Stomach smooth muscle (tissue), 2 donors: ENCODE measurements around the gene PHLDA2.
A peak's percentile ranks its signal among the peaks of the same experiment; 100 is the strongest.

Experiments used
- H3K27ac ChIP-seq: one replicate; pipeline ENCODE4 v1.7.0; 2013; ENCODE audit warnings: mild to moderate bottlenecking, low read length, inconsistent platforms
- H3K27me3 ChIP-seq, 2 donors: one replicate each; pipeline ENCODE4 v1.7.0; 2013; ENCODE audit warnings: low read length in 2 of 2; ENCODE audit not compliant: insufficient read depth in 2 of 2, control insufficient read depth in 1 of 2
- H3K36me3 ChIP-seq, 2 donors: one replicate each; pipeline ENCODE4 v1.7.0; 2013; ENCODE audit warnings: low read length in 2 of 2; ENCODE audit not compliant: control insufficient read depth in 2 of 2, insufficient read depth in 2 of 2
- H3K4me1 ChIP-seq: one replicate; pipeline ENCODE4 v1.7.0; 2013; ENCODE audit warnings: low read length; ENCODE audit not compliant: control insufficient read depth, insufficient read depth
- H3K4me3 ChIP-seq, 2 donors: one replicate each; pipeline ENCODE4 v1.7.0; 2013; ENCODE audit warnings: low read length in 2 of 2
- H3K9ac ChIP-seq, 2 donors: one replicate each; pipeline ENCODE4 v1.7.0; 2013; ENCODE audit warnings: low read length in 2 of 2, mild to moderate bottlenecking in 1 of 2
- H3K9me3 ChIP-seq, 2 donors: one replicate each; pipeline ENCODE4 v1.7.0; 2013; ENCODE audit warnings: low read length in 2 of 2; ENCODE audit not compliant: control insufficient read depth in 2 of 2
- donor health status: healthy.
- donor health status: Pancreatic carcinoma.

Gene PHLDA2

DNA sequence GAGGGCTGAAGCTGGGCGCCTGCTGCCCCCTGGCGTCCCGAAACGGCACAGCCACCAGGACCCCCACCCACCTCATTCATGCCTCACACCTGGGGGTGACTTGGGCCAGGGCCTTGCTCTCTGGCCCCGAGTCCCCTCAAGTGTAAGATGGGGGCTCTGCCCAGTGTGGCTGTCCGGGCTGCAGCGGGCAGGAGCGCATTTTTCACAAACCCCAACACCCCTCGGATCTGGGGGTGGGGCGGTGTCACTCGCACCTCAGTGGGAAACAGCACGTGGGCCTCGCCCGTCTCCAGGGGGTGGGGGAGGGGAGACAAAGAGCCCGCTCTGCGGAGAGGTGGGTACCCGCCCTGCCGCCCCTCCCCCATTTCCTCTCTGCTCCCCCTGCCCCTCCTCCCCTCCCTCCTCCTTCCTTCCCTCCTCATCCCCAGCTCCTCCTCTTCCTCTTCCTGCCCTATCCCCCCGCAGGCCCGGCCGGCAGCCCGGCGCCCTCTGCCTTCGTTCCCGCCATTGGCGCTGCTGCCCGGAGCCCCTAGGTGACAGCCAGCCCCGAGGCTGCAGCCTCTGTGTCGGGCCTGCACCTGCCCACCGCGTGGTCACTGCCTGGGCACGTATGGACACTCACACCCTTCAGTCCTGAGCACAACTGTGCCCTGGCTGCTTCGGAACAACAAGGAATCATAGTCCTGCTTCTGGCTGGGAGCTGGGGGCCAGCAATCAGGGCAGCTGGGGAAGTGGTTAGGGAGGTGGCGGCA is 36.8 kb downstream of the PHLDA2 start:
- Histone ChIP-seq H3K9ac (peak overlapping the region in 1 of 2 donors; percentile 21), H3K4me1 (peaks cover 36% of the 10 kb centered on the region), H3K27me3 (no peaks in the 10 kb centered on the region), H3K4me3 (peak overlapping the region in 1 of 2 donors; percentile 68), H3K36me3 (no peaks in the 10 kb centered on the region), H3K9me3 (no peaks in the 10 kb centered on the region), H3K27ac (no peak overlapping the region)

DNA sequence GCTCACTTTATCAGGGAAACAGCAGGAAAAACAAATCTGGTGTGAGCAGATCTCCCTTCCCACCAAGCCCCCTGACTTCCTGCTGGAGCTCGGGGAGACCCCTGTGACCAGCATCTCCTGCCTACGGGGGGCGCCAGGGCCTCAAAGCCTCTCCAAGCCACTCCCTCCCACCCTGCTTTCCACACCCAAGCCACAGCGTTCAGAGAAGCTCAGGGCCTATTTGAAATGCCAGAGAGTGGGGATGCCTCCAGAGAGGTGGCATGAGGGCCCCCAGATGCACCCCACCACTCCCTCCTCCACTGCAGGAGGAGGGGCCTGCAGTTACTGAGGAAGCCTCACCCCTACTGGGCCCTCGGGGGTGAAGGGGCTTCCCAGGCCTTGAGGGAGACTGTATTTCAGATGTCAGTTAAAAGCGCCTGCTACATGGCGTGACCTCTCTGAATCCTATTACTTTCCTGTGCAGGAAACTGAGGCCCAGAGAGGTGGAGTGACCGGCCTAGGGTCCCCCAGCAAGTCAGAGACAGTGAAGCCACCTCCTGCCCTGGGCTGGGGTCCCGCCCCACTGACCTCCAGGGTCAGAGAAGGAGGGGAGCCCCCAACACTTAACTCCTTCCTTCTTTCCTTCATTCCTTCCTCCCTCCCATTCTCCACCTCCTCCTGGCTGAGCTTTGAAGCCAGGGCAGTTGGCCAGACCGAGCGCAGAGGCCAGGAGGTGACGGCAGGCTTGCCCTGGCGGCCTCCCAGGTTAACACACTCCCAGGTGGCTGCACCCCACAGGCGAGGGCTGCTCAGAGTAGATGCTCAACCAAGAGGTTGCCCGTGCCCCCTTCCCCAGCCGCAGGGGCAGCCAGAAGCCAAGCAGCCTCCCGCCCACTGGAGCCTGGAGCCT is 37.6 kb downstream of the PHLDA2 start:
- peak overlapping the region; percentile 42 for H3K9ac ChIP-seq
- no peaks in the 10 kb centered on the region for H3K27me3 ChIP-seq
- peak overlapping the region; percentile 41 for H3K27ac ChIP-seq
- H3K4me3 ChIP-seq = peak overlapping the region in 1 of 2 donors; percentile 68
- no peaks in the 10 kb centered on the region for H3K36me3 ChIP-seq
- peaks cover 40% of the 10 kb centered on the region for H3K4me1 ChIP-seq
- no peaks in the 10 kb centered on the region for H3K9me3 ChIP-seq

DNA sequence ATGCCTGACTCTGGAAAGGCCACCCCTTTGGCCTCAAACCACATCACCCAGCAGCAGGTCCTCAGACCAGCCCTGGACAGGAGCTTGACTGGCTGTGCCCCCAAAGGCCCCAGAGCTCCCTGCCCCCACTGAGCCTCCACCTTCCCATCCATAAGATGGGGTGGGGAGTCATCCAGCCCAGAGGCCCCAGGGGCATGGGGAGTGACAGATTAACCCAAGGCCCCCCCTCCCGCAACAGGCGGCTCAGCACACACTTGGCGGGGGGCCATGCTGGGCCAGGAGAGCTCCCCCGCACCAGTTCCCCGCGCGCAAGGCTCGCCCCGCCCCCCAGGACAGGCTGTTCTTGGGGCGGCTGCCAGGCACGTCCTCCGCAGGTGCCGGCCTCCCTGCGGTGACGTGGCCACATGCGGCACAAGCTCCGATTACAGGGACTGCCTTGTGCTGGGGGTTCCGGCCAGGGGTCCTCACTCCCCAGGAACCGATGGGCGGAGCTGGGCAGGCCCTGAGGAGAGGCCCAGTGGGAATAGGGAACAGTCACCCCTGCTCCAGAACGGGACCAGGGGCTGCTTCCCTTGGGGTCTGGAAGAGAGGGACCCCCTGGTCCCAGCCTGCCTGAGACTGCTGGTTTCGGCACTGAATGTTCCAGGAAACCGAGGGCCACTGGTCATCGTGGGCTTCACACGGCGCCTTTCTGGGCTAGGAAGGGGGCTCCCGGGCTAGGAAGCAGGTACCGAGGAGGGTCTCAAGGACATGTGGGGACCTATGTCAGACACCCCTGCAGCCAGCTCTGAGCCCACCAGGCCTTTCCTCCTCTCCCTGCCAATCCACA is 38.5 kb downstream of the PHLDA2 start:
- Histone ChIP-seq H3K4me3 (peak overlapping the region in 1 of 2 donors; percentile 15), H3K27me3 (no peaks in the 10 kb centered on the region), H3K27ac (peak overlapping the region; percentile 41), H3K9me3 (no peaks in the 10 kb centered on the region), H3K9ac (peak overlapping the region; percentile 42 to 55), H3K36me3 (no peaks in the 10 kb centered on the region), H3K4me1 (peaks cover 46% of the 10 kb centered on the region)

DNA sequence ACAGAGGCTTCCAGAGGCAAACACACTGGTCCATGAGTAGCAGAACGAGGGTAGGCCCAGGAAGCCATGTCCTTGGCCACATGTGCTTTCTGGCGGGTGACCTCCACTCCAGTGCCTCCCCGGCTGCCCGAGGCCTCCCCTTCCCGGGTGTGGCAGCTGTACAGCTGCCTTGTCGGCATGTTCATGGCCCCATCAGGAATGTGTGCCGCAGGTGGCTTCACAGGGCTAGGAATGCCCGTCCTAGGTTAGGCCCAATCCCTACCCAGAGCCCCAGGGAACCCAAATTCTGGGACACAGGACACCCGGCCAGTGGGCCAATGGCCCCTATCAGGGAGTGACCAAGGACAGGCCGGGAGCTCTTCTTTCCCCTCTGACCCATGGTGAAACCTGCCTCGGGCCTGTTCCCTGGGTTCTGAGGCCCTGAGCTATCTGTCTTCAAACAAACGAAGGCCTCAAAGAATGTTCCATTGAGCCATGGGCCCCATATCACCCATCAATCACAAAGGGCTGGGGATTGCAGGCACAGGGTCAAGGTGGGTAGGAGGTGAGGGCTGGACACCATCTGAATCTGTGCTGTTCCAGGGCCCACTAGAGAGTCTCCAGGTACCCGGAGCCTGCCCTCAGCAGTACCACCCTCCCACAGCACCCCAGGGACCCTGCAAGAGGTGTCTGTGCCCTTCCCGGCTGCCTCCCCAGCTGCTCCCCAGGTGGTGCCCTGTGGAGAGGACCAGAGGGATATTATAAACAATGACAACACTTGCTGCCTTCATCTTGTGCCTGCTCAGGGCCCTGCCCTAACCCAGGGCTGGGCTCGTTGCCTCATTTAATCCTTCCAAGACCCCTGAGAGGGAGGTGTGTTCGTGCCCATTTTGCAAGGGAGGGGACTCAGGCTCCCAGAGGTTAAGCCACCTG is 39.6 kb downstream of the PHLDA2 start:
- Histone ChIP-seq H3K4me1 (peaks cover 52% of the 10 kb centered on the region), H3K36me3 (no peaks in the 10 kb centered on the region), H3K27ac (no peak overlapping the region), H3K4me3 (no peak overlapping the region), H3K27me3 (no peaks in the 10 kb centered on the region), H3K9me3 (no peaks in the 10 kb centered on the region), H3K9ac (peak overlapping the region in 1 of 2 donors; percentile 48)

DNA sequence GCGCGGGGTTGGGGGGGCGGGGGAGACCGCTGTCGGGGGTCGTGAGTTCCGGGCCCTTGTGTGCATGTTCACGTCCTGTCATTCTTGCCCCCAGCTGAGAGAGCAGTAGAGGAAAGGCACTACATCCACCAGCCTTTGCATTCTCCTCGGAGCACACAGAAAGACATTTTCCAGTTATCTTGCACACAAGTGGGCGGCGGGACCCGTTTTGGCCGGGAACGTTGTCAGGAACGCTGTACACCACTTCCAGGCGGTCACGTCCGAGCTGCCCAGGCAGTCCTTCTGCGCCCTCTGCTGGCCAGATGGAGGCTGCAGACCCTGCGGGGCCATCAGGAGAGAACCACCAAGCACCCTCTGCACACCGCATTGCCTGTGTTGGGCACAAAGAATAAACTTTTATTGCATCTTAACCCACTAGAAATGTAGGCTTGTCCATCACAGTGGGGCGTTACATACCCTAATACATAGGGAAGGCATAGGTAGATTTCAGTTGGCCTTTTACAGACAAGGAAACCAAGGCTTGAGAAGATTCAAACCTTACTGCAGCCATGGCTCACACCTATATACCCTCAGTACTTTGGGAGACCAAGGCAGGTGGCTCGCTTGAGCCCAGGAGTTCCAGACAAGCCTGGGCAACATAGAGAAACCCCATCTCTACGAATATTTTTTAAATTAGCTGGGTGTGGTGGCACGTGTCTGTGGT is 40.8 kb downstream of the PHLDA2 start:
- Histone ChIP-seq H3K27me3 (no peaks in the 10 kb centered on the region), H3K9me3 (no peaks in the 10 kb centered on the region), H3K4me1 (peaks cover 52% of the 10 kb centered on the region), H3K4me3 (no peak overlapping the region), H3K27ac (no peak overlapping the region), H3K36me3 (no peaks in the 10 kb centered on the region), H3K9ac (no peak overlapping the region)

DNA sequence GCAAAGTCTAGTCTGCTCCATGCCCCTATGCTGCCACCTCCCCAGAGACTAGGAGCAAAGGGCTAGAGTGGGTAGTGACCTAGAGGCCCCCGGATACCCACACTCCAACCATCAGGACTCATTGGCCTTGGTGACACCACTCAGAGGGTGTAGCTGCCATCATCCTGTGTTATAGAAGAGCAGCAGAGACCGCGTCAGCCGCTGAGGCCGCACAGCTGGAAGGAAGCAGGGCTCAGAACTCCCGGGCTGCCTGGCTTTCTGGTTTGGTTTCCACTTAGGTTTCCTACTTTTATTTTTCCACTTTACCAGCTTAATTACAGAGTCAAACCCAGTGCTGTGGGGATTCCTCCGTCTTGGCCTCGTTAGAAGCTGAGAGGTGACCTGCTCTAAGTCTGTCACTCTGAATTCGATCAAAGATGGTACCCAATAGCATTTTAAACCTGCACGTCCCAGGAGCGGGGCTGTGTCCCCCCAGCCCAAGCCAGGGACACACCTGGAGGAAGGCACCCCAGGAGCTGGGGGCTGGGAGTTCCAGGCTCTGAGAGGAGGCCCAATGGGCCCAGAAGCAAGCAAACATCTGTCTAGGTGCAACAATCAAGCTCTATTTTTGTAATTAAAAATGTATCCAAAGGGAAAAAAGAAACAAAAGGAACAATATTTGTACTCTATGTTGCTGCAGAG is 41.6 kb downstream of the PHLDA2 start:
- no peak overlapping the region for H3K9ac ChIP-seq
- no peak overlapping the region for H3K4me3 ChIP-seq
- H3K4me1 ChIP-seq = peaks cover 56% of the 10 kb centered on the region
- H3K27me3 ChIP-seq = no peaks in the 10 kb centered on the region
- H3K9me3 ChIP-seq = no peaks in the 10 kb centered on the region
- peak overlapping the region; percentile 18 for H3K27ac ChIP-seq
- no peaks in the 10 kb centered on the region for H3K36me3 ChIP-seq

DNA sequence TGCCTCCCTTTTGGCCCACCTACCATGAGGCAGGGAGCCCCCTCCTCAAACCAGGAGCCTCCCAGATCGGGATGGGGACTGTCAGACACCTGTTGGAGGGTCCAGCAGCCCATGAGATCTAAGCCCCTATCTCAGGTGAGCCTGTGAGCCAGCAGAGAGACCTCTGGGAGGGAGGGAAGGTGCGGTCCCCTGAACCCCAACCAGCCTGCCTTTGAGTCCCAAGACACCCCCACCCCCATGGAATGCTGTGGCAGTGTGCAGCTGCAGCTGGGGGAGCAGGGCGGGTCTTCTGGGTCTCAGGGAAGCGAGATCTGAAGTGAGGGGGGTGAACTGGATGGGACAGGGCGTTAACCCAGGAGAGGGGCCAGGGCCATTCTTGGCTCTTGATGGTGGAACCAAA is 42.3 kb downstream of the PHLDA2 start:
- Histone ChIP-seq H3K36me3 (no peaks in the 10 kb centered on the region), H3K9me3 (no peaks in the 10 kb centered on the region), H3K27me3 (no peaks in the 10 kb centered on the region), H3K9ac (no peak overlapping the region), H3K4me3 (no peak overlapping the region), H3K4me1 (peaks cover 52% of the 10 kb centered on the region), H3K27ac (peak overlapping the region; percentile 66)

DNA sequence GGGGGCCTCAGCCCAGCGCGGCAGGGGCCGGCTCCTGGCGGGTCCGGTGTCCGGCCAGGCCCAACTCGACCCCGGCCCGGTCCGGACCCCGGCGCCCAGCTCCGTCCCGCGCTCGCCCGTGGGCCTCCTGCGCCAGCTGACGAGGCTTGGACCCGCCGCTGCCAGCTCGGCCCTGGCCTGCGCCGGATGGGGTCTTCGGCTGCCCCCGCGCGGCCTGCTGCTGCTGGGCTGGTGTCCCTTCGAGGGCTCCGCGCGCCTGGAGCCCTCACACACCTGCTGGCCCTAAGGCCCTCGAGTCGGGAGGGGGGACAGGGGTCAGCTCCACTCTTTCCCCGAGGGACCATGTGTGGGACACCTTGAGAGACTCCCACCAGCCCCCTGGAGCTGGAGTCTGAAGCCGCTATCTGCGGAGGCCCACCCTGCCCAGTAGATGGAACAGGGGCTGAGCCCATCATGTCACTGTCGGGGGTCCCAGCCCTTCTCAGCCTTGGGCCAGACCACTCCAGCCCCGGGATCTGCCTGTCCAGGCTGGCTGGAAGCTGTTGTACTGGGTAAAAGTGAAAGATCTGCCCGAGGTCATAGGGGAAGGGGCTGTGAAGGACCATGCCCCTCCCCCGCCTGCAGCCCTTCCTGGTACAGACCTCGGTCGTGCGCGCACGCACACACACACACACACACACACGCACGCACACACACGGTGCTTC is 42.9 kb downstream of the PHLDA2 start:
- Histone ChIP-seq H3K27ac (peak overlapping the region; percentile 66), H3K9me3 (no peaks in the 10 kb centered on the region), H3K27me3 (no peaks in the 10 kb centered on the region), H3K9ac (peak overlapping the region in 1 of 2 donors; percentile 58), H3K36me3 (no peaks in the 10 kb centered on the region), H3K4me1 (peaks cover 49% of the 10 kb centered on the region), H3K4me3 (peak overlapping the region in 1 of 2 donors; percentile 64)

DNA sequence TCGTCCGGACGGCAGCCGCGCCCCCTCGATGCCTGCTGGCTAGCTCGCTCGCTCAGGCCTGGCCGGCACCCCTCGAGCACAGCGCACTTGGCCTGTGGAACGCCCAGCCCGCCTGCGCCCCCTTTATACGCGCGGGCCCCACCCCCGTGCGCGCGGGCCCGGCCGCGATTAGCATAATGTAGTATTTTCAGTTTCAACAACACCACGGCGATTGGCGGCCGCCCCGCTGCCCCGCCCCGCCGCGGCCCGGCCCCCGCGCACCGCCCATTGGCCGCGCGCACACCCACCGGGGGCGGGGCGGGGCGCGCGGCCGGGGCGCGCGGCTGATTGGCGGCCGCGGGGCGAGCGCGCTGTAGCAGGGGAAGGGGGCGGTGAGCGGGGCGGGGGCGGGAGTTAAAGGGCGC is 43.5 kb downstream of the PHLDA2 start, which contains the start of gene CDKN1C:
Gene CDKN1C, minus strand, starts transcription at position 98 of the 404 bp plus-strand sequence. CDS start 319 bp downstream, outside the sequence.
- no peaks in the 10 kb centered on the region for H3K9me3 ChIP-seq
- H3K4me1 ChIP-seq = peaks cover 42% of the 10 kb centered on the region
- H3K27ac ChIP-seq = peak within 1 kb of the TSS; percentile 71
- H3K27me3 ChIP-seq = no peaks in the 10 kb centered on the region
- H3K4me3 ChIP-seq = peak within 1 kb of the TSS; percentile 73 to 87
- no peaks in the 10 kb centered on the region for H3K36me3 ChIP-seq
- H3K9ac ChIP-seq = peak within 1 kb of the TSS; percentile 55 to 58
